ENCODE data around the gene SH2D6.

The SH2D6 gene

GRCh38 chr2:85452237-85452636, 33.7 kb downstream of the SH2D6 start:
- TF ChIP-seq GATA2 (IDR thresholded peaks at IDR 0.05; ENCODE audit: low read depth, low read length), result no peak
- TF ChIP-seq GATA3 (IDR thresholded peaks at IDR 0.05; ENCODE audit: low read depth, low read length), result no peak

GRCh38 chr2:85453571-85453970, 35.1 kb downstream of the SH2D6 start:
- TF ChIP-seq GATA3 (IDR thresholded peaks at IDR 0.05; ENCODE audit: low read depth, low read length) (no peak), GATA2 (IDR thresholded peaks at IDR 0.05; ENCODE audit: low read depth, low read length) (no peak)

- TF ChIP-seq GATA3 (IDR thresholded peaks at IDR 0.05; ENCODE audit: low read depth, low read length) (no peak), GATA2 (IDR thresholded peaks at IDR 0.05; ENCODE audit: low read depth, low read length) (no peak)
These were observed 37.1 kb downstream of the SH2D6 start for GRCh38 chr2:85455552-85456090.

GRCh38 chr2:85457043-85457442, 38.5 kb downstream of the SH2D6 start:
- TF ChIP-seq GATA2 (IDR thresholded peaks at IDR 0.05; ENCODE audit: low read depth, low read length) (no peak), GATA3 (IDR thresholded peaks at IDR 0.05; ENCODE audit: low read depth, low read length) (no peak)

GRCh38 chr2:85457877-85458316, 39.4 kb downstream of the SH2D6 start:
- TF ChIP-seq GATA2 (IDR thresholded peaks at IDR 0.05; ENCODE audit: low read depth, low read length) (no peak), GATA3 (IDR thresholded peaks at IDR 0.05; ENCODE audit: low read depth, low read length) (no peak)

- TF ChIP-seq GATA3 (IDR thresholded peaks at IDR 0.05; ENCODE audit: low read depth, low read length) (no peak), GATA2 (IDR thresholded peaks at IDR 0.05; ENCODE audit: low read depth, low read length) (no peak)
These were observed 40.4 kb downstream of the SH2D6 start for GRCh38 chr2:85458601-85459563.

GRCh38 chr2:85459771-85460170, 41.3 kb downstream of the SH2D6 start:
- TF ChIP-seq GATA3 (IDR thresholded peaks at IDR 0.05; ENCODE audit: low read depth, low read length) (no peak), GATA2 (IDR thresholded peaks at IDR 0.05; ENCODE audit: low read depth, low read length) (no peak)

GRCh38 chr2:85462322-85462721, 43.8 kb downstream of the SH2D6 start:
- TF ChIP-seq GATA2 (IDR thresholded peaks at IDR 0.05; ENCODE audit: low read depth, low read length), result no peak
- TF ChIP-seq GATA3 (IDR thresholded peaks at IDR 0.05; ENCODE audit: low read depth, low read length), result no peak

- TF ChIP-seq GATA3 (IDR thresholded peaks at IDR 0.05; ENCODE audit: low read depth, low read length), result no peak
- no peak for TF ChIP-seq GATA2 (IDR thresholded peaks at IDR 0.05; ENCODE audit: low read depth, low read length)
These were observed 49.7 kb downstream of the SH2D6 start for GRCh38 chr2:85468096-85468703.

GRCh38 chr2:85468704-85469349, 50.3 kb downstream of the SH2D6 start:
- no peak for TF ChIP-seq GATA3 (IDR thresholded peaks at IDR 0.05; ENCODE audit: low read depth, low read length)
- no peak for TF ChIP-seq GATA2 (IDR thresholded peaks at IDR 0.05; ENCODE audit: low read depth, low read length)

- TF ChIP-seq GATA2 (IDR thresholded peaks at IDR 0.05; ENCODE audit: low read depth, low read length), result no peak
- no peak for TF ChIP-seq GATA3 (IDR thresholded peaks at IDR 0.05; ENCODE audit: low read depth, low read length)
These were observed 52.6 kb downstream of the SH2D6 start for GRCh38 chr2:85470850-85471800.

- TF ChIP-seq GATA2 (IDR thresholded peaks at IDR 0.05; ENCODE audit: low read depth, low read length) (no peak), GATA3 (IDR thresholded peaks at IDR 0.05; ENCODE audit: low read depth, low read length) (no peak)
These were observed 53.7 kb downstream of the SH2D6 start for GRCh38 chr2:85472261-85472660.
